Thoracic aorta endothelial cell (primary cell): ENCODE measurements around the gene CXCL6. TPM values are rescaled to one million over a fixed set of nuclear protein-coding genes. Genes with fewer than 3 reads are reported as not detected.

Experiments used
- total RNA-seq: library from RNA; depleted of rRNA; stranded (reverse); fragments of >200 nt; gene quantifications from 2 replicates; pipeline ENCODE4 v1.2.3, GENCODE V29; 2012

Gene CXCL6
- 2.9 and 17.3 TPM in 2 replicates for total RNA-seq

DNA sequence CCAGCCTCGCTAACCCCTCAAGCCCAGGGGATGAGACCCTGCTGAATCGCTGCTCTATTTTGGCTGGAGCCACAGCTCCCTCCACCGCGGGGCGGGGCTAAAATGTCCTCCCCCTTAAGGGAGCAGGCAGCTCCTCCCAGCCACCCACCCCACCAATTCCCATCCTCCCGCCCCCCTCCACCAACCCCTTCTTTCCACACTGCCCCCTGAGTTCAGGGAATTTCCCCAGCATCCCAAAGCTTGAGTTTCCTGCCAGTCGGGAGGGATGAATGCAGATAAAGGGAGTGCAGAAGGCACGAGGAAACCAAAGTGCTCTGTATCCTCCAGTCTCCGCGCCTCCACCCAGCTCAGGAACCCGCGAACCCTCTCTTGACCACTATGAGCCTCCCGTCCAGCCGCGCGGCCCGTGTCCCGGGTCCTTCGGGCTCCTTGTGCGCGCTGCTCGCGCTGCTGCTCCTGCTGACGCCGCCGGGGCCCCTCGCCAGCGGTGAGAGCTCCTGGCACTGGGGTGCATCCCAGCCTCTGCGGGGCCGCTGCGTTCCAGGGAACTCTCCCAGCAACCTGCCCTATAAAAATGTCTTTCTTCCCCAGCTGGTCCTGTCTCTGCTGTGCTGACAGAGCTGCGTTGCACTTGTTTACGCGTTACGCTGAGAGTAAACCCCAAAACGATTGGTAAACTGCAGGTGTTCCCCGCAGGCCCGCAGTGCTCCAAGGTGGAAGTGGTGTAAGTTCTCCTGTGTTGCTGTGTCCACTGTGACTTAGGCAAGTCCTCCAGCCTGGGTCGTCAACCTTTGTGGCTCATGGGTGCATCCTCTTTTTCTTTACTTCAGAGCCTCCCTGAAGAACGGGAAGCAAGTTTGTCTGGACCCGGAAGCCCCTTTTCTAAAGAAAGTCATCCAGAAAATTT, at the start of gene CXCL6:
Gene CXCL6, plus strand, starts transcription at position 306 of the 907 bp plus-strand sequence. Its CDS starts 73 bp downstream, at position 379.

GRCh38 chr4:73853246-73853704, 16.8 kb downstream of the CXCL6 start, which contains the start of gene PF4V1:
PF4V1 (plus strand) TSS chr4:73853296; CDS start chr4:73853363, 67 bp downstream.

GRCh38 chr4:73869130-73870055, 32.9 kb downstream of the CXCL6 start, which contains the start of gene CXCL1:
CXCL1 (plus strand) TSS chr4:73869393; CDS start chr4:73869471, 78 bp downstream.

Other genes starting within 250 kb of the CXCL6 start
- gene RASSF6, start 216.2 kb upstream of the CXCL6 start, total RNA-seq, result under 0.01 TPM in 1 of 2 replicates, not detected in the other
- 156 and 243 TPM in 2 replicates for gene CXCL8, start 96.1 kb upstream of the CXCL6 start, total RNA-seq
- gene PF4V1, start 16.6 kb downstream of the CXCL6 start, total RNA-seq, result 0.80 TPM in 1 of 2 replicates, not detected in the other
- gene CXCL1, start 32.7 kb downstream of the CXCL6 start, total RNA-seq, result 64.6 and 78.5 TPM in 2 replicates
- gene PF4, start 145.3 kb downstream of the CXCL6 start, total RNA-seq, result 0.57 TPM in 1 of 2 replicates, not detected in the other
- gene PPBP, start 151.5 kb downstream of the CXCL6 start, total RNA-seq, result not detected in 2 replicates
- 0.57 and 0.80 TPM in 2 replicates for gene CXCL5, start 162.0 kb downstream of the CXCL6 start, total RNA-seq
- 0.93 and 1.6 TPM in 2 replicates for gene CXCL3, start 202.0 kb downstream of the CXCL6 start, total RNA-seq